Measurements from ENCODE around the gene CRAMP1.

DNA sequence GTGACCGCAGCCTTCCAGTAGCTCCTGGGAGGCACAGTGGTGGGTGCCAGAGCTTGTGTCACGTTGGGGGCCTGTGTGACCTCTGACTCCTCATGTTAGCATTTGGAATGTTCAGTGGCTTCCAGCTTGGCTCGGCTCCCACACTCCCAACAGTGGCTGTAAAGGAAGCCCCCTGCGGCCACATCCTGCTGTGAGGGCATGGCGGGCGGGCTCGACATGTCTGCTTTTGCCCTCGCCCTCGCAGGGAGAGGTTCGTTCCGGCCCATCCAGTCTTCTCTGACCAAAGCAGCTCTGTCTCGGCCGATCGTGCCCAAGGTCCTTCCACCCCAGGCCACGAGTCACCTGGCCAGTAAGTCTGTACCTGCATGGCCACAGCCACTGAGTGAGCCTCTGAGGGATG, 53.7 kb downstream of the CRAMP1 start:
- TF ChIP-seq, protein P1, sequence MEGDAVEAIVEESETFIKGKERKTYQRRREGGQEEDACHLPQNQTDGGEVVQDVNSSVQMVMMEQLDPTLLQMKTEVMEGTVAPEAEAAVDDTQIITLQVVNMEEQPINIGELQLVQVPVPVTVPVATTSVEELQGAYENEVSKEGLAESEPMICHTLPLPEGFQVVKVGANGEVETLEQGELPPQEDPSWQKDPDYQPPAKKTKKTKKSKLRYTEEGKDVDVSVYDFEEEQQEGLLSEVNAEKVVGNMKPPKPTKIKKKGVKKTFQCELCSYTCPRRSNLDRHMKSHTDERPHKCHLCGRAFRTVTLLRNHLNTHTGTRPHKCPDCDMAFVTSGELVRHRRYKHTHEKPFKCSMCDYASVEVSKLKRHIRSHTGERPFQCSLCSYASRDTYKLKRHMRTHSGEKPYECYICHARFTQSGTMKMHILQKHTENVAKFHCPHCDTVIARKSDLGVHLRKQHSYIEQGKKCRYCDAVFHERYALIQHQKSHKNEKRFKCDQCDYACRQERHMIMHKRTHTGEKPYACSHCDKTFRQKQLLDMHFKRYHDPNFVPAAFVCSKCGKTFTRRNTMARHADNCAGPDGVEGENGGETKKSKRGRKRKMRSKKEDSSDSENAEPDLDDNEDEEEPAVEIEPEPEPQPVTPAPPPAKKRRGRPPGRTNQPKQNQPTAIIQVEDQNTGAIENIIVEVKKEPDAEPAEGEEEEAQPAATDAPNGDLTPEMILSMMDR (IDR thresholded peaks at IDR 0.05; ENCODE audit: extremely low read depth in 1 of 2, insufficient read depth in 1 of 2, low read depth in 1 of 2, low read length in 2 of 2) = no peak
- TF ChIP-seq POLR2AphosphoS5 (IDR thresholded peaks at IDR 0.05; ENCODE audit: insufficient read depth, low read depth, low read length) (no peak), POLR2A (IDR thresholded peaks at IDR 0.05; ENCODE audit: low read depth, low read length) (no peak), EZH2 (IDR thresholded peaks at IDR 0.05; ENCODE audit: borderline replicate concordance, low read depth, low read length, severe bottlenecking) (no peak)
